Cardiac septum (tissue), 1 donor: Measurements from ENCODE around the gene ANO10. TPM values are rescaled to one million over a fixed set of nuclear protein-coding genes. Genes with fewer than 3 reads are reported as not detected.
"Not testable (repeated sequence)": the region's sequence is repeated elsewhere in the genome, so short reads cannot be mapped to it uniquely, and the experiment has no call there.

Source experiments
- DNase-seq: peaks from one replicate; pipeline ENCODE4 v3.0.0-alpha.2; 2020; ENCODE audit warnings: low spot score
- intact Hi-C: fragments of 100-400 bp; cut with DNase I; formaldehyde crosslinking; loops from one replicate; pipeline ENCODE4 v1.14.0; 2022
- long read RNA-seq: library from polyadenylated mRNA; unstranded; transcript quantifications from one replicate; pipeline ENCODE4 v2.0.0, GENCODE V29; 2021
- total RNA-seq: library from RNA; stranded (reverse); fragmentation: NEBNext Ultra II Directional; extraction: Animal tissue kit (Norgen Biotek cat#: 25700); gene quantifications from one replicate; pipeline ENCODE4 v1.2.1, GENCODE V29; 2021
- donor health status: DM: no; HTN: no; CAD: no.

The ANO10 gene
- 15.3 TPM for total RNA-seq
- long read RNA-seq, transcript ANO10-201 (13 exons, 3,212 nt): major isoform, 13 of 23 reads
- long read RNA-seq, partial matches to known transcripts: 2 of 23 reads
- long read RNA-seq, other reads (novel, unspliced or antisense): 7 of 23 reads

DNA sequence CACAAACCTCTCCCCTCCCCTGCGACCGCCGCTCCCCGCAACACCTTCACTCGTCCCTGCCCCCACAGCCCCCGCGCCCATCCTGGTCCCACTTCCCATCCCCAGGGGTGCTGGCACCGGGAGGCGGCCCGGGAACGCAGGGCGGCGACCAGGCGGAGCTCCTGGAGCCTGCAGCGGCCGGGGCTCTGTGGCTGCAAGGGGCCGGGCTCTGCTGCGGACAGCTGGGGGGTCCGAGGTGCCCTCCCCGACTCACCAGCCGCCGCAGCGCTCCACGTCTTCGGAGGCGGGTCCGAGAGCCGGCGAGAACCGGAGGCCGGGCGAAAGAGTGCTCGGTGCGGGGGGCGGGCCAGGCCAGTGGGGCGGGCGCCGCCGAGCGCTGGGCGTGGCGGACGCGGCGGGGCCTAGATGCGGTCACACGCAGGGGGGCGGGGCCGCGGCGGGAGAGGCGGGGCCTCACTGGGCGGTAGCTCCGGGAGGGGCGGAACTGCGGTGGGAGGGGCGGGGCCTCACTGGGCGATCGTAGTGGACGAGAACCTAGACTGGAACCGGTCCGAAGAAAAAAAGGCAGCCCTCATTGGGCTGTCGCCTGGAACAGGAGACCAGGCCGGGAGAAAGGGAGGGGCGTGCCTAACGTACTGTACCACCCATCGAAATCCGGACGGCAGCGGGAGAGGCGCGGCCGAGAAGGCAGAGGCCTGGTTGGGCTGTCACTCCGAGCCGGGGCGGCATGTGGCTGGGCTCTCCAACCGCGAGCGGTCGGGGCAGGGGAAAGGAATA is at the start of gene ANO10:
TSS of gene ANO10 (minus strand) at position 356 of the 777 bp plus-strand sequence. CDS start 16,159 bp downstream, outside the sequence.
- intact Hi-C loops: loop anchor here (2.0 to 5.0 kb wide), 2 partner anchors 69 to 145 kb away; partner anchors contain the start of gene ABHD5

DNA sequence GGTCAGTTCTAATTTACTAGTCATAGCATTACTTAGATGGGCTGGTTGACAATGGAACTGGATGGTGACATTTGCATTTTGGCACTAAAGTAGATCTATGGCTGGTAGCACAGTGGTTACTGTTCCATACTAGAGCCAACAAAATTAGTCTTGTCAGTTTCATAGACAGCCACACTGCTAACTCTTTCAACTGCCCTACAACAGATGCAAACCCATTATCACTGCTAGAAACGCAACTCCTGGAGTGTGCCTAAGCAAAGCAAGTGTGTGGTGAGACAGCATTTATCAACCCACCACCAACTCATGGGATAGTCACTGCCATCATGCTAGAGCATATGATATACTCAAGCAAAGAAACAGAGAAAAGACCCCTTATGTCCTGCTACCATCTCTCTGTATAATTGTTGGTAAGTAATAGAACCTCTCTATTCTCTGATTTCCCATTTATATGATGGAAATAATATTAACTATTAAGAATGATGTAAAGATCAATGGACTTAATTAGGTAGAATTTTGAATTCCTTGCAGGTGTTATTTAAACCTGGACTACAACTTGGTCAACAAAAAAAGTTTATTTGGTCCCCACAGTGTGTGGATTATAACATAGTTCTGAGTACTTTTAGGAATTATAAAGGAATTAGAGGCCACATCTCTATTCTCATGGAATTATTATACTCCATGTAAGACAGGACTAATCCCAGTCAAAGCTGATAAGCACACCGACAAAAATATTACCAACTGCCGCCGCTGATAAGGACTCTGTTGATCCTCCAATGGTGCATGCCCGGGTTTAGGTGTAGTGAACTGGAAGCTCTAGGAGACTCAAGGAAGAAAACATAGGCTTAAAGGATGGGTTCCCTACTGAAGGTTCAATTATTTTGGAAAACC is 49.1 kb upstream of the ANO10 start:
- no peak for DNase-seq
- intact Hi-C loops: no loop called here

More for the DNA sequence above, at the start of gene ANO10:
- DNase-seq: peak; percentile 100

DNA sequence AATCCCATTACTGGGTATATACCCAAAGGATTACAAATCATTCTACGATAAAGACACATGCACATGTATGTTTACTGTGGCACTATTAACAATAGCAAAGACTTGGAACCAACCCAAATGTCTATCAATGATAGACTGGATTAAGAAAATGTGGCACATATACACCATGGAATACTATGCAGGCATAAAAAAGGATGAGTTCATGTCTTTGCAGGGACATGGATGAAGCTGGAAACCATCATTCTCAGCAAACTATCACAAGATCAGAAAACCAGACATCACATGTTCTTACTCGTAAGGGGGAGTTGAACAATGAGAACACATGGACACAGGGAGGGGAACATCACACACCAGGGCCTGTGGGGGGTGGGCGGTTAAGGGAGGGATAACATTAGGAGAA is 43.2 kb upstream of the ANO10 start:
- intact Hi-C loops, DNase-seq: not testable (repeated sequence)

DNA sequence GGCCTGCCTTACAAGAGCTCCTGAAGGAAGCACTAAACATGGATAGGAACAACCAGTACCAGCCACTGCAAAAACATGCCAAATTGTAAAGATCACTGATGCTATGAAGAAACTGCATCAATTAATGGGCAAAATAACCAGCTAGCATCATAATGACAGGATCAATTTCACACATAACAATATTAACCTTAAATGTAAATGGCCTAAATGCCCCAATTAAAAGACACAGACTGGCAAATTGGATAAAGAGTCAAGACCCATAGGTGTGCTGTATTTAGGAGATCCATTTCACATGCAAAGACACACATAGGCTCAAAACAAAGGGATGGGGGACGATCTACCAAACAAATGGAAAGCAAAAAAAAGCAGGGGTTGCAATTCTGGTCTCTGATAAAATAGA is 39.6 kb upstream of the ANO10 start:
- DNase-seq, intact Hi-C loops: not testable (repeated sequence)

DNA sequence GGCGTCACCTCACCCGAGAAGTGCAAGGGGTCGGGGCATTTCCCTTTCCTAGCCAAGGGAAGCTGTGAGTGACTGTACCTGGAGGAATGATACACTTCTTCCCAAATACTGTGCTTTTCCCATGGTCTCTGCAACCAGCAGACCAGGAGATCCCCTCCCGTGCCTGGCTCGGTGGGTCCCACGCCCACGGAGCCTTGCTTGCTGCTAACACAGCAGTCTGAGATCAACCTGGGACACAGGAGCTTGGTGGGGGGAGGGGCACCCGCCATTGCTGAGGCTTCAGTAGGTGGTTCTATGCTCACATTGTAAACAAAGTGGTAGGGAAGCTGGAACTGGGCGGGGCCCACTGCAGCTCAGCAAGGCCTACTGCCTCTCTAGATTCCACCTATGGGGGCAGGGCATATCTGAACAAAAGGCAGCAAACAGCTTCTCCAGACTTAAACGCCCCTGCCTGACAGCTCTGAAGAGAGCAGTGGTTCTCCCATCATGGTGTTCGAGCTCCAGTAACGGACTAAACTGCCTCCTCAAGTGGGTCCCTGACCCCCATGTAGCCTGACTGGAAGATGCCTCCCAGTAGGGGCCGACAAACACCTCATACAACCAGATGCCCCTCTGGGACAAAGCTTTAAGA is 37.6 kb upstream of the ANO10 start:
- intact Hi-C loops: no loop called here
- DNase-seq: no peak

DNA sequence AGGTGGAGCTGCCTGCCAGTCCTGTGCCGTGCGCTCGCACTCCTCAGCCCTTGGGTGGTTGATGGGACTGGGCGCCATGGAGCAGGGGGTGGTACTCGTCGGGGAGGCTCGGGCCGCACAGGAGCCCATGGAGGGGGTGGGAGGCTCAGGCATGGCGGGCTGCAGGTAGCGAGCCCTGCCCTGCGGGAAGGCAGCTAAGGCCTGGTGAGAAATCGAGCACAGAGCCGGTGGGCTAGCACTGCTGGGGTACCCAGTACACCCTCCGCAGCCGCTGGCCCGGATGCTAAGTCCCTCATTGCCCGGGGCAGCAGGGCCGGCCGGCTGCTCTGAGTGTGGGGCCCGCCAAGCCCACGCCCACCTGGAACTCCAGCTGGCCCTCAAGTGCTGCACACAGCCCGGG is 34.6 kb upstream of the ANO10 start:
- intact Hi-C loops, DNase-seq: not testable (repeated sequence)

DNA sequence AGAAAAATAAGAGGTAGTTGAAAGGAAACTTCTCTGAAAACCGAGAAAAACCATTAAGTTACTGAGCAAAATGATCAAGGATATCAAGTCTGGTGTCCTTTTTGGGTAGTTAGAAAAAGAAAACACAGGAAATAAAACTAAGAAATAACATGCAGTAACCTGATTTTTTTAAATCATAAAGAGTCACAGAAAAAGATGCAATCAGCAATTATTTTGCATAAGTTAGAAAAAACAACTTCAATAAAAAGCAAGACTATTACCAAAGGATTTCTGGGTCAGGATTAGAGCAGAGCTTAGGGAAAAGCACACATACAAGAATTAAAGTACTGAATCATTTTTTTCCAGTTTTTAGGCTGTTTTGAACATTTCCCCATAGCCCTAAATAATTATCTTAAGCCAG is 28.5 kb upstream of the ANO10 start:
- intact Hi-C loops: no loop called here
- no peak for DNase-seq

DNA sequence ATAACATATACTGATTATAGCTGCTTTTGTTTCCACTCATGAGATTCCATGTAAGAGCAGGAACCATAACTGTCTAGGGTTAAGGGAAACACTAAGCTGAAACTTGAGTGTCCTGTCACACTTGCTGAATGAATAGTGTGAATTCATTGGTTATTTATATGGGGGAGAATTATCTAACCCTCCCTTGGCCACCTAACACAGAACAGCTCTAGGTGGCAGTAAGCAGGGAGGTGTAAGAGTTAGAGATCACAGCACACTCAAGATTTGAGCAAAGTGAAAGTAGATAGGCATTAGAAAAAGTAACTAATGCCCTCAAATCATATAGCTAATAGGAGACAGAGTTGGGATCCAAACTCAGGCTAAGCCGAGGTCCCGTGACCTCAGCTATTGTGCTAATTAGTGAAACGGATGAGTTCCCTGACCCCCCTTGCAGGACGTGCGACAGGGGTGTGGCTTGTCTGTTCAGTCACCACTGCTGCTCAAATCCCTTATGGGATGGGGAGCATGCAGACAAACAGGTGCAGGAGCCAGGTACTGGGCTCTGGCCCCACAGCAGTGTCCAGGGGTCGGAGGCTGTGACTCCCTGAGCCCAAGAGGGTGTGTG is 27.7 kb upstream of the ANO10 start:
- no peak for DNase-seq
- intact Hi-C loops: no loop called here

DNA sequence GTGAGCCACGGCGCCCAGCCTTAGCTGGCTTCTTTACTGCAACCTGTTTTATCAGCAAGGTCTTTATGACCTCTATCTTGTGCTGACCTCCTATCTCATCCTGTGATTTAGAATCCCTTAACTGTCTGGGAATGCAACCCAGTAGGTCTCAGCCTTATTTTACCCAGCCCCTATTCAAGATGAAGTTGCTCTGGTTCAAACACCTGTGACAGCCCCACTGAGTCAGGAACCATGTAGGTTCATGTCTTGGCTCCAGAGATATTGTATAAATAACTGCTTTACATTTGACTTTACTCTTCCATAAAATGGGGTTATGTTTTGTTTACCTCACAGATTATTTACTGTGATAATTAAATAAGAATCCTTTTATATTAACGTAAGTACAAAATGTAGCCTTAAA is 27.1 kb upstream of the ANO10 start:
- DNase-seq: no peak
- intact Hi-C loops: no loop called here

GRCh38 chr3:43647331-43648166 is 25.7 kb upstream of the ANO10 start:
- intact Hi-C loops: no loop called here
- DNase-seq: no peak

DNA sequence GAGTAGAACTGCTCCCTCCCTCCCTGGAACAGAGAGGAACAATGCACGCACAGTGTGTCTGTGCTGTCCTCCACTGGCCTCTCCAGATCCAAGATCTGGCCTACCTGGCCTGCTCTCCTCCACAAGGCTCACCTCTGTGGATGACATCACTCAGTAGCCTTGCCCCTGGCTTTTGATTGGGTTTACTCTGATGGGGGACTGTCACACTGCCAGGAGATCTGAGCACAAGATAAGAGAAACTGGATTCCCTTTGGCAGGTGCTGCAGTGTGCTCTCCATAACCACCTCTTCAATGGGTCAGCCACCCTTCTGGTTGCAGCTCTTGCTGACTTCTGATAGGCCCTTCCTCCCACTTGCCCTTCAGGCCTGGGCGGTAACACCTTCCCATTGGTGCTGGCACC is 22.6 kb upstream of the ANO10 start:
- intact Hi-C loops: no loop called here
- no peak for DNase-seq

- no peak for DNase-seq
- intact Hi-C loops: no loop called here
These were observed 19.7 kb upstream of the ANO10 start for GRCh38 chr3:43641306-43642114.

- intact Hi-C loops: no loop called here
- DNase-seq: no peak
These were observed 18.9 kb upstream of the ANO10 start for GRCh38 chr3:43640681-43641080.

GRCh38 chr3:43638594-43639447 is 17.0 kb upstream of the ANO10 start:
- intact Hi-C loops: no loop called here
- peak; percentile 82 for DNase-seq

- intact Hi-C loops: no loop called here
- DNase-seq: no peak
These were observed 15.9 kb upstream of the ANO10 start for GRCh38 chr3:43637702-43638101.

DNA sequence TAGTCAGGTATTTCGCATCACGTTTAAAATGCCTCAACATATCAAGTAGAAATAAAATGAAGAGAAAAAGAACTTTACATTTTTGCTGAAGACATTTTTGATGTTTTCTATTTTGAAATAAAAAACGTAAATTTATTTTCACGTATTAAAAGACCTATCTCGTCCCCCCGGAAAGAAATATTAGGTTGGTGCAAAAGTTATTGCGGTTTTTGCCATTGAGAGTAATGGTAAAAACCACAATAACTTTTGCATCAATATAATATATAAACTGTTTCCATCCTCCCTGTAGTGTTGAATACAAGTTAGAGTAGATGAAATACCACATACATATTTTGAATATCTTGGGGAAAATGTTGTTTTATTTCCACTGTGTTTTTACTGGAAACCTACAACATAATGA is 11.2 kb upstream of the ANO10 start:
- intact Hi-C loops: no loop called here

GRCh38 chr3:43632269-43632733 is 10.5 kb upstream of the ANO10 start:
- no peak for DNase-seq
- intact Hi-C loops: no loop called here

More for the DNA sequence above, 11.2 kb upstream of the ANO10 start:
- no peak for DNase-seq
